ENCODE data around the gene CCSER1.

- TF ChIP-seq CTCF (IDR thresholded peaks at IDR 0.05) (no peak), POLR2A (IDR thresholded peaks at IDR 0.05) (no peak)
Measured at GRCh38 chr4:90572996-90573395, 445.8 kb downstream of the CCSER1 start.
